Endometrium (tissue), 2 donors: ENCODE data around the gene SYCE1.

ENCODE experiments used
- FAIRE-seq: peaks from 2 replicates; lab custom pipeline; 2012; peaks lifted over from hg19 to GRCh38; lab: Jason Lieb, UNC
- donor health status: control.
- donor health status: control.

SYCE1 gene

GRCh38 chr10:133511907-133512528 lies 53.4 kb downstream of the SYCE1 start:
- no peak for FAIRE-seq

GRCh38 chr10:133511408-133511807 lies 54.0 kb downstream of the SYCE1 start:
- no peak for FAIRE-seq

- no peak for FAIRE-seq
These were observed 55.7 kb downstream of the SYCE1 start for GRCh38 chr10:133509700-133510099.
